GM19035 (cell line): ENCODE measurements around the gene SMIM11.
"Not testable (repeated sequence)": the region's sequence is repeated elsewhere in the genome, so short reads cannot be mapped to it uniquely, and the experiment has no call there.

Source experiments
- ATAC-seq: cut with Tn5 transposase; IDR thresholded peaks from one replicate; pipeline ENCODE4 v1.9.1; 2021; ENCODE audit not compliant: unreplicated experiment

The SMIM11 gene

GRCh38 chr21:34407294-34407693 is 32.0 kb downstream of the SMIM11 start:
- not testable (repeated sequence) for ATAC-seq

GRCh38 chr21:34417448-34418077 is 42.3 kb downstream of the SMIM11 start:
- not testable (repeated sequence) for ATAC-seq

GRCh38 chr21:34423805-34424204 is 48.5 kb downstream of the SMIM11 start, which contains the start of gene SMIM34:
Gene SMIM34, minus strand, starts transcription at chr21:34423951. Its CDS starts 112 bp downstream, at chr21:34423839.
- ATAC-seq = not testable (repeated sequence)

GRCh38 chr21:34427339-34427738 is 52.0 kb downstream of the SMIM11 start:
- not testable (repeated sequence) for ATAC-seq

GRCh38 chr21:34428441-34428840 is 53.1 kb downstream of the SMIM11 start:
- not testable (repeated sequence) for ATAC-seq

GRCh38 chr21:34429710-34430109 is 54.4 kb downstream of the SMIM11 start:
- not testable (repeated sequence) for ATAC-seq
